GM19025 (cell line): Measurements from ENCODE around the gene DLGAP4.
"Not testable (repeated sequence)": the region's sequence is repeated elsewhere in the genome, so short reads cannot be mapped to it uniquely, and the experiment has no call there.

Experiments used
- ATAC-seq: cut with Tn5 transposase; IDR thresholded peaks from one replicate; pipeline ENCODE4 v1.9.1; 2021; ENCODE audit warnings: mild to moderate bottlenecking, low read depth, moderate library complexity; ENCODE audit not compliant: unreplicated experiment

Gene DLGAP4

DNA sequence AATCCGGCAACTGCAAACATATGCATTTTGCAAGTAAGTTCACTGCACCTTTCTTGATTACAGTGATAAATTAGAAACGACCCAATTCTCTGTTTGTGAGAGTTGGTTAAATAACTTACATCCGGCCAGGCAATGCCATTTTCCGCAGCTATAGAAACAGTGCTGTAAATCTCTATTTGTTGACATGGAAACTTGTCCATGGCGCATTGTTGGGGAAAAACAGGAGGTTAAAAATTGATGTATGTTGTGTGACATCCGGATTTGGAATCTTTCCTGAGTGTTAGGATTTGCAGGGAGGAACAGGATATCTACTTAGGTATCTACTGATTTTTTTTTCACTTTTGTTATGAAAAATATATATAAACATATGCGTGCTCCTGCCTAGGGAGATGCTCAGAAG lies 66.5 kb downstream of the DLGAP4 start:
- ATAC-seq: no peak

GRCh38 chr20:36373089-36373488 lies 67.0 kb downstream of the DLGAP4 start:
- ATAC-seq: no peak

GRCh38 chr20:36374995-36375394 lies 68.9 kb downstream of the DLGAP4 start:
- no peak for ATAC-seq

- no peak for ATAC-seq
These were observed 71.5 kb downstream of the DLGAP4 start for GRCh38 chr20:36377348-36378326.

- no peak for ATAC-seq
These were observed 72.5 kb downstream of the DLGAP4 start for GRCh38 chr20:36378686-36379085.

DNA sequence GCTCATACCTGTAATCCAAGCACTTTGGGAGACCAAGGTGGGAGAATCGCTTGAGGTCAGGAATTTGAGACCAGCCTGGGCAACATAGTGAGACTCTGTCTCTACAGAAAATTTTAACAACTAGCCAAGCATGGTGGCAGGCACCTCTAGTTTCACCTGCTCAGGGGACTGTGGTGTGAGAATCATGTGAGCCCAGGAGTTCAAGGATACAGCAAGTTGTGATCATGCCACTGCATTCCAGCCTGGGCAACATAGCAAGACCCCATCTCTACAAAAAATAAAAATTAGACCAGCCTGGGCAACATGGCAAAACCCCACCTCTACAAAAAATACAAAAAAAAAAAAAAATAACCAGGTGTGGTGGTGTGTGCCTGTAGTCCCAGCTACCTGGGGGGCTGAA lies 73.8 kb downstream of the DLGAP4 start:
- ATAC-seq: not testable (repeated sequence)

DNA sequence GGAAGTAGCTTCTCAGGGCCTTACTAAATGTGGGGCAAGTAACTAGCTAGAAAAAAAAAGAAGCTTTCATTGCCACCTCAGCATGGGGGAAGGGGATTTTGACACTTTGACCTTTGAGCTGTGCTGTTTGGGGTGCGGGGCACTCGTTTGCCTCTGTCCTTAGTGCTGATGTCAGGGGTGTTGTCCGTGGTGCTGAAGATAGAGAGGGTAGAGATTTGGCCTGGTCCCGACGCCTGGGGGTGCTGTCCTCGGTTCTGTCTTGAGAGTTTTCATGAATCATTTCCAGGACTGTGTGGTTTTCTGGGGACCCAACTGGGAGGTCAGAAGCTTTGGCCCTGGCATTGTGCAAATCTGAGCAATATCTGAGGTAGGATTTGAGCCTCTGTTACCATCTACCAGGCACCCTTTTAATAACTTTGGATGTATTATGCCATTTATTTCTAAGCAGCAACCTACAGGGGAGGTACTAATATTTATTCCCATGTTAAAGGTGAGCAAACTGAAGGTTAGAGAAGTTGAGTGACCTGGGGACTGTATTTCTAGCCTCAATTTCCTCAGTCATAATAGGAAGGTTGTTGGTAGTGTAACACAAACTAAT lies 78.0 kb downstream of the DLGAP4 start:
- no peak for ATAC-seq

GRCh38 chr20:36385503-36385902 lies 79.4 kb downstream of the DLGAP4 start:
- no peak for ATAC-seq

GRCh38 chr20:36386236-36386635 lies 80.1 kb downstream of the DLGAP4 start:
- no peak for ATAC-seq

GRCh38 chr20:36390269-36390668 lies 84.1 kb downstream of the DLGAP4 start:
- no peak for ATAC-seq

DNA sequence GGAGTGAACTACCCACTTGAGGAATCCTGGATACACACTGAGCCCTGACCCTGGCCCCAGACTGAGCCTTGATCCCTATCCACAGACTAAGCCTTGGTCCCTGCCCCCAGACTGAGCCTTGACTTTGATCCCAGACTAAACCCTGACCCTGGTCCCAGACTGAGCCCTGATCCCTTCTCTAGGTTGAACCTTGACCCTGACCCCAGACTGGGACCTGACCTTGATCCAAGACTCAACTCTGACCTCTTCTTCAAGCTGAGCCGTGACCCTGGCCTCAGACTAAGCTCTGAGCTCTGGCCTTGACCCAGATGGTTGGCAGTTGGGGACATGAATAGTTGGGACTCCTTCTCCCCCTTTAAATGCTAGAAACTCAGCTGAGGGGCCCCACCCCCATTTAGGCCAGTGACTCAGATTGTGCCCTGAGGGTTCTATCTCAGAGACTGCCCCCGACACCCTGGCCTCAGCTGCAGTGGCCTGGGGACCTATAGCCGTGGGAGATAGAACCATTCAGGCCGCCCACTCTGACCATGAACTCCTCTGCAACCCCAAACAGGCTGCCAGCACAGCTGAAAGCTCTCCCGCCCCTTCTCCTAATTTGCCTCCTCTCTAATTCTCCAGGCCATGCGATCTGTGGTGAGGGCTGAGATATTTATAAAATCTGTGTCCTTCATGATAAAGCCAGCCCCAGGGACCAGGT lies 84.7 kb downstream of the DLGAP4 start:
- ATAC-seq: no peak

- ATAC-seq: no peak
These were observed 85.3 kb downstream of the DLGAP4 start for GRCh38 chr20:36391456-36391855.

GRCh38 chr20:36391955-36392354 lies 85.8 kb downstream of the DLGAP4 start:
- ATAC-seq: no peak

GRCh38 chr20:36392989-36393388 lies 86.8 kb downstream of the DLGAP4 start:
- no peak for ATAC-seq

GRCh38 chr20:36394340-36394965 lies 88.3 kb downstream of the DLGAP4 start:
- ATAC-seq: no peak

DNA sequence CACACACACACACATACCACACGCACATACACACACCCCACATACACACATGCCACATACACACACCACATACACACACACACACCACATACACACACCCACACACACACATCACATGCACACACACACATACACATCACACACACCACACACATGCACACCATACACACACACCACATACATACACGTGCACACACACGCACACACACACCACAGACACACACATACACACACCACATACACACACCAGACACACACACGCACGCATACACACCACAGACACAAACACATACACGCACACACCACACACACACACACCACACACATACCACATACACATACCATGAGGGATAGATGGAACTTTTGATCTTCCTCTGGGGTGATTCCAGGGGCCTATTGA lies 90.2 kb downstream of the DLGAP4 start:
- no peak for ATAC-seq

- ATAC-seq: no peak
These were observed 90.9 kb downstream of the DLGAP4 start for GRCh38 chr20:36396847-36397630.

DNA sequence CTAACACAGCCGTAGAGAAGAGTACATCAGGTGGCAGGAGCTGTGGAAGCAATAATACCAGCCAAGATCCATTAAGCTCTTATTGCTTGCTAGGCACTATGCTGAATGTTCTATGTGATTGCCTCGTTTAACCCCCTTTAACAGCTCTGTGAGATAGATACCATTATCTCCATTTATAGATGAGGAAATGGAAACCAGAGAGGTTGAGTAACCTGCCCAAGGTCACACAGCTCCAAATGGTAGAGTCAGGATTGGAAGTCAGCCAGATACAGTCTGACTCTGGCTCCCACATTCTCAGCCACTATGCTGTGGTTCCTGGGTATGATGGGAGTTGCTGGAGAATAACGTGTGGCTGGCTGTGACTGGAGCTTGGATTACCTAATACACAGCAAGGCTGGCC lies 92.4 kb downstream of the DLGAP4 start:
- no peak for ATAC-seq

DNA sequence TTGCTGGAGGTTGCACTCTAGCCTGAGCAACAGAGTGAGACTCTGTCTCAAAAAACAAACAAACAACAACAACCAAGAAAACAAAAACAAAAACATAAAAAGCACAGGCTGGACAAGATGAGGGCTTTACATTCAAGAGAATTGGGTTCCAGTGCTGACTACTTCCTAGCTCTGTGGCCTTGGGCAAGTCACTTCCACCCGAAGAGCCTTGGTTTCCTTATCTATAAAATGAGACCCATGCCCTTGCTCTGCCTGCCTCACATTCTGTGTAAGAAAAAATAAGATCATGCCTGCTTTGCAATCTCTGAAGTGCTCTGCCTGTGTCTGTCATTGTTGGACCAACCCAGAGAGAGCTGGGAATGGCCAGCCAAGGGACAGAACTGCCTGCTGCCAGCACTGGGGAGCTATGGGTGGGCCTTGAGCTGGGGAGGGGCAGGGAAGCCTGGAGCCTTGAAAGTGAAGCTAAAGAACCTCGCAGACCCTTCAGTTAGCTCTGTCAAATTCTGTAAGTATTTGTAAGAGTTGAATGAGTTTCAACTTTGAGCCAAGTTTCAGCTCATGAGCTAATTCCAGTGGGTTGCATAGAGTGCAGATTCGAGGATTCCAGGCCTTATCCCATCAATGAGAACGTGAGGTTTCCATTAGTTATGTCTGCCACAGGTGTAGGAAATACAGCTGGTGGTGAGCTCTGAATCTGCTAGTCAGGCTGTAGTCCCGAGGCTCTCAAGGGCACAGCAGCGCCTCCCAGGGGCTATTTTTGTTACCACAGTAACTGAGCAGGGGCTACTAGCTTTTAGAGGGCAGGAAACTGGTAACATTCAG lies 93.2 kb downstream of the DLGAP4 start:
- no peak for ATAC-seq
